Measurements from ENCODE around the gene EEF2K.
"Not testable (repeated sequence)": the region's sequence is repeated elsewhere in the genome, so short reads cannot be mapped to it uniquely, and the experiment has no call there.

EEF2K gene

DNA sequence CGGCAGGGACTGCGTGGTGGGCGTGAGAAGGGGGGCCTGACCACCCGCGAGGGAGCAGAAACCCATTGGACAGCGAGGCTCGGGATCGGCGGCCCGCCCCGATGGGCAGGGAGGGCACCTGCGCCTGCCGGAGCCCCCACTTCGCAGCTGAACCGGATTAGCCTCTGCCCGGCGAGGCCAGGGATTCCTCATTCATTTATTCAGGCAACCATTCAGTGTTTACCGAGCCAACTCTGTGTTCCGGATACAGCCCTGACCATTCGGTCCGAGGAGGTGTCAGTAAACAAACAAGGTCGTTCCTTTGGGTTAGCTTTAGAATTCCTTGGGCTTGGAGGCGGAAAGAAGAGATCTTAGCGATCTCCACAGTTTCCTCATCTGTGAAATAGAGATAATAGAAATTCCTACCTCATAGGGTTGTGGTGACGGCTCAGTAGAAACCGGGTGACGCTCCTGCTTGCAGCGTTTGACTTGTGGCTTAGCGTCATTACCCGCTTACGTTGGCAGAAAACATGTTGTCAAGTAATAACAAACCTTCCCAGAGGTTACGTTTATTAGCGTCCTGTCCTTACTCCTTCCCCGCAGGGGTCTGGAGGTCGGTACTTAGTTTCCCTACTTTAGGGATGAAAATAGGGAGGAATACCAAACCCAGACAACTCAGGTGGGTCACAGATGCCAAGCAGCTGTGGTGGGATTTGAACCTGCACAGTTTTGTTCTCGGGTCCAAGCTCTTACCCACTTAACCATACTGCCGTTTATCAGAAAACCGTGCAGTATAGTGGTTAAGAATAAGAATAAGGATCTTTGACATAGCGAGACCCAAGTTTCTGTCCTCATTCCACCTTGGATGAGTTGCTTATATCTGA lies 92.0 kb downstream of the EEF2K start:
- DNase-seq: peak; percentile 91 to 96

DNA sequence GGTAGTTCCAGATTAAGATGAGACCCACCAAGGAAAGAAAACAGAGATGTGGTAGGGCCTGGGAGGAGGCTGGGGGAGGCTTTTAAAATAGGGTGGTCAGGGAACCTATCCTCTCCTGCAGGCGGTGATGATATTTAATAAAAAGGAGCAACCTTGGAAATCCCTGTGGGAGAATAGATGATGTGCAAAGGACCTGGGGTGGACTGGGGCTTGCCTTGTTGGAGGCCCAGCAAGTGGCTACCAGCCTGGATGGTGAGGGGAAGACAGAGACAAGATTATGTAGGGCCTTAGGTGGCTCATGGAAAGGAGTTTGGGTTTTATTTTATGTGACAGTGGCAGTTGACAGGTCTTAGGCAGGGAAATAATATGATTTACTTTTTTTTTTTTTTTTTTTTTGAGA lies 93.0 kb downstream of the EEF2K start:
- no peak for DNase-seq

DNA sequence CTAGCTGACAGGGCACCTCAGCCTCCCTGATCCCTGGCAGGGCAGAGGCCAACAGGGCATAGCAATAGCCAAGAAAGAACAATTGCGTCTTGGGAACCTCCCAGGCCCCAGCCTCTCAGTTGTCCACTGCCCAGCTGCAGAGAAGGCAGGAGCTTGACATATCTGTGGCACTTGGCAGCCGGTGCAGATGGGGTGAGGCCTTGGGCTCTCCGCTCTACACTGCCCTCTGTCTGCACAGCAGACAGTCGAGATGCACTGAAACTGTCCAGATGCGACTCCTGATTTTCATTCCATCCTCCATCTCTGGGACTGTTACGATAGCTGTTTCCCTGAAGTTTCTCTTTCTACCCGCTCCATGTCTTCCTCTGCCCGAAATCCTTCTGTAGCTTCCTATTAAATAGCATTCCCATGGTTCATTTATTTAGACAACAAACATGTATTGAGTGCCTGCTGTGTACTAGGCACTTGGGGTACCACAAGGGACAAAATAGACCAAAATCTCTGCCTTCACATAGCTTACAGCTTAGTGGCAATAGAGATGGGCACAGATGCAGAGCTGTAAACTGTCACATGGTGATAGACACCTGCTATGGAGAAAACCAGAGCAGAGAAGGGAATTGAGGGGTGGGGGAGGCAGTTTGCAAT lies 94.5 kb downstream of the EEF2K start:
- peak; percentile 30 to 62 for DNase-seq

DNA sequence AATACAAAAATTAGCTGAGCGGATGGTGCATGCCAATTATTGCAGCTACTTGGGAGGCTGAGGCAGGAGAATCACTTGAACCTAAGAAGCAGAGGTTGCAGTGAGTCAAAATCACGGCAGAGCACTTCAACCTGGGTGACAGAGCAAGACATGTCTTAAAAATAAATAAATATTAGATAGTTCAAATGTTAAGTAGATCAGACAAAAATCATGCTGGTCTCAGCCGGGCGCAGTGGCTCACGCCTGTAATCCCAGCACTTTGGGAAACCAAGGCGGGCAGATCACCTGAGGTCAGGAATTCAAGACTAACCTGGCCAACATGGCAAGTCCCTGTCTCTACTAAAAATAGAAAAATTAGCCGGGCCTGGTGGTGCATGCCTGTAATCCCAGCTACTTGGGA lies 95.3 kb downstream of the EEF2K start:
- DNase-seq: not testable (repeated sequence)

DNA sequence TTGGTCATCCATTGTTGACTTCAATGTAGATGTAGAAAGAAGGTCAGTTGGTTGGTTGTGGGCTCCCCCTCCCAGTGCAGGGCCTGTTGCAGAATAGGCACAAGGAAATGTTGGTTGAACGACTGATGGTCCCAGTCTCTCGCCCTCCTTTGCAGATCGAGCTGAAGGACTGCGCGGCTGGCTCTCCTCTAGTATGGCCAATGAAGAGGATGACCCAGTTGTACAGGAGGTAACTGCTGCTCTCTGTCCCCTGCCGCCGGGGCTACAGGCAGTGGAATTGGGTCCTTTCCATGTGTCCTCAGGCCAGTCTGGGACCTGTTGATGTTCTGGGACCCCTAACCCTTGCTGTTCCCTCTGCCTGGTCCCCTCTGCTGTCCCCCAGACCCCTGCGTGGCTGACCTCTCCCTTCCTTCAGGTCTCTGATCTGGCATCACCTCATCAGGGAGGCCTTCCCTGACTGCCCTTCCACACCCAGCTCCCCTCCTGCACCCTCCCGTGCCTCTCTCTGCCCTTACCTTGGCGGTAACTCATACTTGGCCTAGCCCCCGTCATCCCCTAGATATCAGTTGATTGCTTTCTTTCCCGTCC lies 96.8 kb downstream of the EEF2K start:
- DNase-seq: no peak

DNA sequence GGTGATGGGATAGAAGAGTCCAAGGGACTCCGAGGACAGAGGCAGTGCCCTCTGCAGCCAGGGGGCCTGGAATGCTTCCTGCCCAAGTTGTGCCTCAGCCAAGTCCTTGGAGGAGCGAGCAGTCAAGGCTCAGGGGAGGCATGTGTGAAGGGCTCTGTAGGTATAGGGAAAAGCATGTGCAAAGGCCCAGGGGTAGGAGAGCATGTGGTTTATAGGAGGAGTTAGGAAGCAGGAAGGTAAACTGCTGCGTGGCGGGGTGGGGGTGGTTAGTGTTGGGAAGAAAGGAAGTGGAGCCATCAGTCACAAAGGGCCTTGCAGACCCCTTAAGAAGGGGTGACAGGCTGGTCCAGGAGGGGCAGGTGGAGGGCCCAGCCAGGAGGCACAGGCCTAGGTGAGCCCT lies 98.3 kb downstream of the EEF2K start:
- DNase-seq: no peak

DNA sequence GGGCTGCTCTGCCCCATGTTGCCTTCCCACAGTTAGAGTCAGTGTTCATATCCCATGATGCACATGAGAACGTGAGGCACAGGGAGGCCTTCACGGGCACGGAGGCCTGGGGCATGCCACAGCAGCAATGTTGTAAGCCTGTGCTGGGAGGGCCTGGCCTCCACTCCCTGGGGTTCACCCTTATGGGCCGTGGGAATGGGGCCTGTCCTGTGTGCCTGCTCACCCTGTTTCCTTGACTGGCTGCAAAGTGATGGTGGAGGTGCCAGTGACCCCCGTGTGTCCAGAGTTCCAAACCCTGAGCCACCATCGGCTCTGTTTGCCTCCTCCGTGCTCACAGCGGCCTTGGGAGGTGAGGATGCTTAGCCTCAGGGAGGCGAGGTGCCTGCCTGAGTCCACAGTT lies 100.7 kb downstream of the EEF2K start:
- no peak for DNase-seq

DNA sequence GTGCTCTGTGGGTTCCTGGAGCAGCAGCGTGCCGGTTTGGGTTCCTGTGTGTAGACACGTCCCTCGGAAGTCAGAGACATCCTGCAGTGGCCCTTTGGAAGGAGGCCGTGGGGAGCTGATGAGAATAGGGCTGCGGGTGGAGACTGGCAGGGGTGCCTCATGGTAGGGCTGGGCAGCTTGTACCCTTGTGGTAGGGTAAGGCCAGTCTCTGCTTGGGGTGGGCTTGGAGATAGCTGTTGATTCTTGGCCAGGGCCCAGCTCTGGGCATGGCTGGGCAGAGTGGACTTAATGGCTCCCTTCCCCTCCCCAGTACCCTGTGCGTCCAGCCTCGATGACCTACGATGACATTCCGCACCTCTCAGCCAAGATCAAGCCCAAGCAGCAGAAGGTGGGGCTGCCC lies 101.8 kb downstream of the EEF2K start:
- DNase-seq: no peak

DNA sequence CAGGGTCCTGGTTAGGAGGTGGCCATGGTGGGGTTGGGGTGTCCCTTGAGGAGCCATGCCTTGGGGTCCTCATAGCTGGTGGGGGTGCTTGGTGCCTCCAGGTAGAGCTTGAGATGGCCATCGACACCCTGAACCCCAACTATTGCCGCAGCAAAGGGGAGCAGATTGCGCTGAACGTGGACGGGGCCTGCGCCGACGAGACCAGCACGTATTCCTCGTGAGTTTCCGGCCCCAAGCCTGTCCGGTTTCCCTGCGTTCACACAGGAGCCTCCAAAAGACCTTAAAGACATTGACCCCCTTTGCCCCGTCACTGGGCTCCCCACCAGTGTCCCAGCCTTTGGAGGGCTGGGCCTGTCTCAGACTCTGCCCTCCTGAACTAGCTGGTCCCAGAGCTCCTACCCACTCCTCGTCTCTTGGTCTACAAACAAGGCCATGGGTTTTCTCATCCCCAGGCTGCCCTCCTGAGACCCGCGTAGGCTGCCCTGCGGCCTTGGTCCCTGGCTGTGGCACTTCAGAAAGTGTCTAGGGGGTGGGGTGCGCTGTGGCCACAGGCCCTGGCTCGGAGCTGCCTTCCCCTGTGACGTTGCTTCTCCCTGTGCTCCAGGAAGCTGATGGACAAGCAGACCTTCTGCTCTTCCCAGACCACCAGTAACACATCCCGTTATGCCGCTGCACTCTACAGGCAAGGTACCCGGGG lies 102.9 kb downstream of the EEF2K start:
- no peak for DNase-seq

DNA sequence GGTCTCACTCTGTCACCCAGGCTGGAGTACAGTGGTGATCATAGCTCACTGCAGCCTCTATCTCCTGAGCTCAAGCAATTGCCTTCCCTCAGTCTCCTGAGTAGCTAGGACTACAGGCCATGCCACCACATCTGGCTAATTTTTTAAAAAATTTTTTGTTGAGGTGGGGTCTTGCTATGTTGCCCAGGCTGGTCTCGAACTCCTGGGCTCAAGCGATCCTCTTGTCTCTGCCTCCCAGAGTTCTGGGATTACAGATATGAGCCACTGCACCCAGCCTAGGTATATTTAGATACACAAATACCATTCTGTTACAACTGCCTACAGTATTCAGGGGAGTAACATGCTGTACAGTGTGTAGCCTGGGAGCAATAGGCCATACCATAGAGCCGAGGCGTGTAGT lies 105.4 kb downstream of the EEF2K start:
- no peak for DNase-seq

DNA sequence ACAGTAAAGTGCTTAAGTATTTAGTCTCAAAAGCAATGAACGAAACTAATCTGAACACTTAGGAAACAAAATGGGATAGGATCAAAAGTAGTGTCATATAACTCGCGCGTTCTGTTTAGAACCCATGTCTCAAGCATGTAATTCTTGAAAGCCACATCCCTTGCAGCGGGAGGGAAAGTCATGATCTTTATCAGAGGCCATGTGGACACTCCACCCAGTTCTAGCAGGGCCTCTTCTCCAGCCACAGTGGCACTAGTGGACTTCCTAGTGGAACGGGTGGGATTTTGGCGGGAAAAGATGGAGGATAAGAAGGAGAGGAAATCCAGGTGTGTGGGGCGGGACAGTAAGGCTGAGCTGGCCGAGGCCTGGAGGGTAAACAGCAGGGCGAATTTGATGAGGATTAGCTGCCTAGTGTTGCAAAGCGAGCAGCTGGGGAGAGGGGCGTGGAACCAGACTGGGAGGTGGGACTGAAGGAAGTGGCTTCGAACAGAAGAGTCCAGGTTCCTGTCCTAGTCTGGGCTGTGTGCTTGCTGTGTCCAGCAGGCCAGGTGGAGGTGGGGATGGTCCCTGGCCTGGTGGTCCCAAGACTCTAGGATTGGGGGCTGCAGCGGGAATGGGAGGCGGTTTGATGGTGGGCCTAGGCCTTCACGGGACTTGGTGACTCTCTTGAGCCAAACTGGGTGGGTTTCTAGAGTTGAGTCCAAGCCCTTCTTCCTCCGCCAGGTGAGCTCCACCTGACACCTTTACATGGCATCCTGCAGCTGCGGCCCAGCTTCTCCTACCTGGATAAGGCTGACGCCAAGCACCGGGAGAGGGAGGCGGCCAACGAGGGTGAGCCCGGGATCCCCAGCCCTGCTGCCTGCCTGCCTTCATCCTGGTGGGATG lies 107.1 kb downstream of the EEF2K start:
- peak; percentile 50 to 83 for DNase-seq

DNA sequence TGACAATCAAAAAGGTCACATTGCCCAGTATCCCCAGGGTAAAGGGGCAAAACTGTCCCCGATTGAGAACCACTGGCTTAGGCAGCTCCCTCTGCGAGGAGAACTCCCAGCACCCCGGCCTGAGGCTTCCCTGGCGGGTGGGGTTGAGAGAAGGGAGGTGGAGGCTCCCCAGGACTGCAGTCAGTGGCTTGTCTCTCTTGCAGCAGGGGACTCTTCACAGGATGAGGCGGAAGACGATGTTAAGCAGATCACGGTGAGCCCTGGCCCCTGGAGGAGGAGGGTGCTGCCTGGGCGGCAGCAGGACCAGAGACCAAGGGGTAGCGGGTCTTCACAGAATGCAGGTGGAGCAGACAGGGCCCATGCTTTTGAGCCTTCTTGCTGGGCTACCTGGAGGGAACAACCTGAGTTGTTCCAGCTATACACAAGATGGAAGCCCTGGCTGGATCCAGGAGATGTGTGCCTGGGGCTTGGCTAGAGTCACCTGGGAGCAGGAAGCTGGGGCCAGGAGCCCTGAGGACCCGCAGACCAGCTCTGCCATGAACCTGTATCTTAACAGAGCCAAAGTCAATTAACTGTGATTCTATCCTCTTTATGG lies 107.9 kb downstream of the EEF2K start:
- DNase-seq: no peak

DNA sequence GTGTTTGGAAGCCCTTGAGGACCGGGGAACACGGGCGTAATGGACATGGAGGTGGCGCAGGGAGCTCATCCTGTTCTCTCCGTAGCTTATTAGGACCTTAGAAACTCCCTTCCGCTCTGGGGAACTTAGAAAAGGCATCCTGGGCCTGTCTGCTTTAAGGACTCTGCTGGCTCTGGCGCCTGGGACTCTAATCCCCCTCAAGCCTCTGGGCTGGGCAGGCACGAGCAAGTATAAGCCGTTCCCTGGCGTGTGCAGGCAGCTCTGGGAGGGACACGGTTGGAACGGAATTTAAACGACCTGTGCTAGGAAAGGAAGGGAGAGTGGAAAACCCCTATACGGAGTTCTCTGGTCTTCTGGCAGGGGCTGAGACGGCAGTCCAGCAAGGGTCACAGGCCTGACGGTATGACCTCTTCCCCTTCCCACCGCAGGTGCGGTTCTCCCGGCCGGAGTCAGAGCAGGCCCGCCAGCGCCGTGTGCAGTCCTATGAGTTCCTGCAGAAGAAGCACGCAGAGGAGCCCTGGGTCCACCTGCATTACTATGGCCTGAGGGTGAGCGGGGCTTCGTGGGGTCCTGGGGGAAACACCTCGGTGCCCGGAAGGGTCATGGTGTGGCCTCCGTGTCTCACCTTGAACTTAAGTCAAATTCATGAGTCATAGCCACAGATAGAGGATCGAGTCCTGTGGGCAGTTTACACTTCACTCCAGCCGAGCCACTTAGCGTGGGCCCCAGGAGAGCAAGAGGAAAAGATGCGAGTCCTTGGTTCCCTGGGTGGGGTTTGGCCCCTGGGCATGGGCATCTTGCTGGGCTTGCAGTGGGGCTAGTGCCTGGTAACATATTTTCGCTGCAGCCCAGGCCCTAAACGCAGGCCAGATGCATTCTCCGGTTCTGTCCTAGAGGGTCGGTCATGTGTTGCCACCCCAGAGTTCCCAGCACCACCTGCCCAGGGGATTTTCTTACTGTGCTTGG lies 108.9 kb downstream of the EEF2K start:
- DNase-seq: peak in 1 of 2 experiments; percentile 56

DNA sequence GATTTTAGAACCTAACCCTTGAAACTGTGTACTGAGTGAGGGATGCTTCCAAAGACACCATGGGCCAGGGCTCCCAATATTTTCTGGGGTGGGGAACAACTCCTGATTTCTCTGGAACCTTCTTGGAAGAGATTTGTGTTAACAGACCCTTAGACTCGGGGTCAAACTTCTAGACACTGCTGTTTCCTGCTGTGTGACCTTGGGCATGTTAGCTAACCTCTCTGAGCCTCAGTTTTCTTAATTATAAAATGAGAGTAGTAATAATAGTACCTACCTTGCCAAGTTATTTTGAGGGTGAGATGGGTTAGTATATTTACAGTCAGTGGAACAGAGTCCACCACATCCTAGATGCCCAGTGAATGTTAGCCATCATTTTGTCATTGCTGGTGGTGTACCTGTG lies 109.9 kb downstream of the EEF2K start:
- no peak for DNase-seq

DNA sequence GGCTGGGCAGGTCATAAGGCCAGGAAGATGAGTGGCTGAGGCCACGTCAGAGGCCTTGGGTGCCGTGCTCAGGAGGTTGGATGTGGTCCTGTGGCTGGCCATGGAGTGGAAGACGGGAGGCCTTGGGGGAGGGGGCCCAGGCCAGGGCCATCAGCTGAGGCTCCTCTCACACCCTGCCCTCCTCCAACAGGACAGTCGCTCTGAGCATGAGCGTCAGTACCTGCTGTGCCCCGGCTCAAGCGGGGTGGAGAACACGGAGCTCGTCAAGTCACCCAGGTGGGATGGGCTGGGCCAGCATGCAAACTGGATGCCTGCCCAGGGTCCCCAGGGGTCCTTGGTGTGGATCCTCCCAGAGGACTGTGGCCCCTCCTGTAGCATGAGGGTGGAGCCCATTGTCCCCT lies 110.3 kb downstream of the EEF2K start:
- no peak for DNase-seq

DNA sequence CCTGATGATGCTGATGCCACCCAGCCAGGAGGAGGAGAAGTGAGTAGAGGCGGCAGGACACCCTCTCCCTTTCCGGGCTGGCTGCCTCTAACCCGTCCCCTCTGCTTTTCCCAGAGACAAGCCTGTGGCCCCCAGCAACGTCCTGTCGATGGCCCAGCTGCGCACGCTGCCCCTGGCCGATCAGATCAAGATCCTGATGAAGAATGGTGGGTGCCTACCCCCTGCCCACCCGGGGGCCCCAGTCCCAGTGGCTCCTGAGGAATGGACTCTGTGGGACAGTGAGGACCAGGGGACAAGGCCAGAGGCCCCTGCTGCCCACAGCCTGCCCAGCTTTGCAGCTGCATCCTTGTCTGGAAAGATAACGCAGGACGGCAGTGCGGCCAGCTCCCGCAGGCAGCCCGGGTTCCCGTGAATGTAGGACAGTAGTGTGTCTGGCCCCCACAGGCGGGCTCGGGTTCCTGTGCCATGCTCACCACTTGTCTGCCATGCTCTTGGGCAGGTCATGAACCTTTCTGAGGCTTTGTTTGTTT lies 111.0 kb downstream of the EEF2K start:
- DNase-seq: no peak

DNA sequence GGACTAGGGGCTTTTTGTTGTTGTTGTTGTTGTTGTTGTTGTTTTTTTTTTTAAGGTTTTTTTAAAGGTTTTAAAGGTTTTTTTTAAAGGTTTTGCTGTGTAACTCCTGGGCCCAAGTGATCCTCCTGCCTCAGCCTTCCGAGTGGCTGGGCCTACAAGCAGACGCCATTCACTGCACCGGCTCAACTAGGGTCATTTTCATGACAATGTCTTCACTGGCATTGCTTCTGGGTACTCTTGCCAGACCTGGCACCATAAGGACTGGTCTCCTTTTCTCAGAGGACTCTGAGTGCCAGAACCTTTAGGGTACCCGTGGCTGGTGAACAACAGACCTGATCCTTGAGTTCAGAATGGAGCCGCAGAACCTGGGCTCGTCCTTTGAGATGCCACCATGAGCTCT lies 111.5 kb downstream of the EEF2K start:
- DNase-seq: no peak

DNA sequence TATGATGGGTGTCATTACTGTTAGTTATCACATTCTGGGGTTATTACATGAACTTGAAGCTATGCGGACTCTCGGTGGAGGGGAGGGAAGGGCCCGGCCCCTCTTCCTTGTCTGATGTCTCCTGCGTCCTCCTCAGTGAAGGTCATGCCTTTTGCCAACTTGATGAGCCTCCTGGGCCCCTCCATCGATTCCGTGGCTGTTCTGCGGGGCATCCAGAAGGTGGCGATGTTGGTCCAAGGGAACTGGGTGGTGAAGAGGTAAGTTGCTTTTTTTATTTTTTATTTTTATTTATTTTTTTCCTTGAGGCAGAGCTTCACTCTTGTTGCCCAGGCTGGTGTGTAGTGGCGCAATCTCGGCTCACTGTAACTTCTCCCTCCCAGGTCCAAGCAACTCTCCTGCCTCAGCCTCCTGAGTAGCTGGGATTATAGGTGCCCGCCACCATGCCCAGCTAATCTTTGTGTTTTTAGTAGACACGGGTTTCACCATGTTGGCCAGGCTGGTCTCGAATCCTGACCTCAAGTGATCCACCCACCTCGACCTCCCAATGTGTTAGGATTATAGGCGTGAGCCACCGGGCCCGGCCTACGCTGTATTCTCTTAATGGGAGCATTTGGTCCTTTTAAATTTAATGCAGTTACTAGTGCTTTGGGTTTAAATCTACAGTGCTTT lies 112.7 kb downstream of the EEF2K start:
- no peak for DNase-seq

DNA sequence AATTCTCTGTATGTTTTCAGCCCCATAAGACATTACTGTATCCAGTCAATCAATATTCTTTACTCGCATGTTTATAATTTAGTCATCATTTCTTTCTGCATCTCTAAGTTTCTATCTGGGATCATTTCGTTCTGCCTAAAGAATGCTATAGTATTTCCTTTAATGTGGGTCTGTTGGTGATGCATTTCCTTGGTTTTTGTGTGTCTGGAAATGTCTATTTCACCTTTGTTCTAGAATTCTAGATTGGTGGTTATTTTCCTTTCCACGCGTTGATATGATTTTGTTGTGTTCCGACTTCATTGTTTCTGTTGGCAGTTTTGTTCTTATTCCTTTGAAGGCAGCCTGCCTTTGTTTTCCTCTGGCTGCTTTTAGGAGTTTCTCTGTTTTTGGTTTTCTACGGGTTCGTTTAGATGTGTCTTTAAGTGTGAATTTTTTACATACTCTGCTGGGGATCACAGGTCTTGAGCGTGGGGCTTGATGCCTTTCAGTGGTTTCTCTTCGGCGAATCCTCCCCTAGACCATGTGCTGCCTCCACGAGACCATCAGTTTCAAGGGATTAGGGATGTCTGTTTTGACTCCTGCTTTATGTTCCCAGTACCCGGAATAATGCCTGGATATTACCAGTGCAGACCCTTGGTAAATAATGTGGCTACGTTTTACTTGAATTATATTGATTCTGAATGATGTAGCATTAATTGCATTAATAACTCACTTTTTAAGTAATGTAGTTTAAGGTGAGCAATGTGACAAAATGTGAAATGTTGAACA lies 114.7 kb downstream of the EEF2K start:
- DNase-seq: no peak
